GM18502 (cell line): ENCODE measurements around the gene MXRA8.
A peak's percentile ranks its signal among the peaks of the same experiment; 100 is the strongest.
"Not testable (repeated sequence)": the region's sequence is repeated elsewhere in the genome, so short reads cannot be mapped to it uniquely, and the experiment has no call there.

ENCODE experiments used
- ATAC-seq: cut with Tn5 transposase; IDR thresholded peaks from one replicate; pipeline ENCODE4 v1.9.1; 2021; ENCODE audit warnings: mild to moderate bottlenecking; ENCODE audit not compliant: unreplicated experiment, poor library complexity

MXRA8 gene

DNA sequence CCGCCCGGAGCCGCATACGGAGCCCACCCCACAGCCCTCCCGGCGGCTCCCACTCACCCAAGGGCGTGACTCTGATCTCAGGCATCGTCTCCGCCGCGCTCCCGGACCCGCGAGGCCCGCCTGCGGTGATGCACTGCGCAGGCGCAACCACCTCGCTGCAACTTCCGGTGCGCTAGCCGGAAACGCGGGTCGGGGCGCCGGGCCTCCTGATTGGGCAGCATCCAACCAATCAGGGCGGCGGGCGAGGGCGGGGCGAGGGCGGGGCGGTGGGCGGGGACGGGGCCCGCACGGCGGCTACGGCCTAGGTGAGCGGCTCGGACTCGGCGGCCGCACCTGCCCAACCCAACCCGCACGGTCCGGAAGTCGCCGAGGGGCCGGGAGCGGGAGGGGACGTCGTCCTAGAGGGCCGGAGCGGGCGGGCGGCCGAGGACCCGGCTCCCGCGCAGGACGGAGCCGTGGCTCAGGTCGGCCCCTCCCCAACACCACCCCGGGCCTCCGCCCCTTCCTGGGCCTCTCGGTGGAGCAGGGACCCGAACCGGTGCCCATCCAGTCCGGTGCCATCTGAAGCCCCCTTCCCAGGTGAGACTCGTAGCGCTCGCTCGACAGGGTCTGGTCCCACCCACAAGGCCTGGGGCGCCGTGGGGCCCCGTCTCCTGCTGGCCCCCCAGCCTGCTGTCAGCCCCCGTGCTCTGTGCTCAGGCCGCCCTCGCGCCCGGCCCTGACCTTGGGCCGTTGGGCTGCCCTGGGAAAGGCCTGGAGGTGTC lies 33.6 kb downstream of the MXRA8 start, which contains the start of the genes CPTP and INTS11:
TSS of gene CPTP (plus strand) at position 279 of the 764 bp plus-strand sequence. CDS start 2,109 bp downstream, outside the sequence.
TSS of gene INTS11 (minus strand) at position 137 of the 764 bp plus-strand sequence. CDS start at position 85, 52 bp downstream.
- peak; percentile 70 for ATAC-seq

DNA sequence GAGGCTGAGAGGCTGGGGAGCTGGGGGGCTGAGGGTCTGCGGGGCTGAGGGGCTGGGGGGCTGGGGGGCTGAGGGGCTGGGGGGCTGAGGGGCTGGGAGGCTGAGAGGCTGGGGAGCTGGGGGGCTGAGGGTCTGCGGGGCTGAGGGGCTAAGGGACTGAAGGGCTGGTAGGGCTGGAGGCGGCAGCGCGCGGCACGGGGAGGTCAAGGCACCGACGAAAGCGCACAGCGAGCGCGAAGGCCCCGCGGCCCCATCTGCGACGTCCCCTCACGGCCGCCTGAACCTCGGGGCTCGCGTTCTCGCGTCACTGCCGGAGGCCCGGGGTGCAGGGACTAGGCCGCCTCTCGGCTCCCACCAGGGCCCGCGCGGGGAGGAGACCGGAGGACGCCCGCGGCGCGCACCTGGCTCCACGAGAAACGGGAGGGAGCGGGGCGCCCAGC lies 34.3 kb downstream of the MXRA8 start:
- peak; percentile 35 for ATAC-seq

DNA sequence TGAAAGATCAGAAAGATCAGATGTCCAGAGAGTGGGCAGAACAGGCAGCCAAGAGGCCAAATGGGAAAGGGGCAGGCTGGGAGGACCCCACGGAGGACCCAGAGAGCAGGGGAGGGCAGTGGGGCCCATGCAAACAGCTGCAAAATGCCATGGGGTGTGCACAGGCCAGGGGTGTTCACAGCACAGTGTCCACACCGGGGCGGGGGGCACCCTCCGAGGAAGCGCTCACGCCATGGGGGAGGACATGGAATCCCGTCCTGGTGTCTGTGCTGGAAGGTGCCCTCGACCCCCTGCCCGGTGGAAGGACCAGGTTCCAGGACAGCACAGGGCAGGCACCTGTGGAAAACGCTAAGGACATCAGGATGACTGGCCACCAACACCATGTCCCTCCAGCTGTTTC lies 35.4 kb downstream of the MXRA8 start:
- no peak for ATAC-seq

DNA sequence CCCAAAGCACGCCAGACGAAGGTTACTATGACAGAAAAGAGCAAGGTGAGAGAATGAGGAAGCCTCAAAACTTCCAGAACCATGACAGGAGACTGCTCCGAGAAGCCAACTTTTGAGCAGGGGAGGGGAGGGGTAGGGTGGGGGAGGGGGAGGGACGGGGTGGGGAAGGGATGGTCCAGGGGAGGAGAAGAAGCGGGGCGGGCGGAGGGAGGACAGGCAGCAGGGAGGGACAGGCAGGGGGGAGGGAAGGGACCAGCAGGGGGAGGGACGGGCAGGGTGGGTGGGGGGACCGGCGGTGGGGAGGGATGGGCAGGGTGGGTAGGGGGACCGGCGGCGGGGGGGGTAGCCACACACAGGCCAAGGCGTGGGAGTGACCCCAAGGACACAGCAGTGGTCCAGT lies 35.9 kb downstream of the MXRA8 start:
- ATAC-seq, result no peak

DNA sequence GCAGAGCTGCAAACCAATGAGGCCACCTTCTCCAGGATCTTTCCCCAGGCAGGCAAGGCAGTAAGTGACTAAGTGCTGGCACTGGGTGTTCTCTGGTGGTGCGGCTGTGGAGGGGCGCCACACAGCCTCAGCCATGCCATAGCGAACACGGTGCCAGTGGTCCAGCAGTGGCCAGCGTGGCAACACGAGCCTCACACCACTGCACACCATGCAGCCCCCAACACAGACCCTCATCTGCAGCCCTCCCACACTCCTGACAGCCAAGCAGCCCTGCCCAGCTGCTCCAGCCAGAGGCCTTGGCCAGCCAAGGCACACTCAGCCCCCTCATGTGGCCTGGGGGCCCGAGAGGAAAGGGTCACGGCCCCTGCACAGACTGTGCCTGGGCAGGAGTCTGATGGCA lies 36.9 kb downstream of the MXRA8 start:
- no peak for ATAC-seq

DNA sequence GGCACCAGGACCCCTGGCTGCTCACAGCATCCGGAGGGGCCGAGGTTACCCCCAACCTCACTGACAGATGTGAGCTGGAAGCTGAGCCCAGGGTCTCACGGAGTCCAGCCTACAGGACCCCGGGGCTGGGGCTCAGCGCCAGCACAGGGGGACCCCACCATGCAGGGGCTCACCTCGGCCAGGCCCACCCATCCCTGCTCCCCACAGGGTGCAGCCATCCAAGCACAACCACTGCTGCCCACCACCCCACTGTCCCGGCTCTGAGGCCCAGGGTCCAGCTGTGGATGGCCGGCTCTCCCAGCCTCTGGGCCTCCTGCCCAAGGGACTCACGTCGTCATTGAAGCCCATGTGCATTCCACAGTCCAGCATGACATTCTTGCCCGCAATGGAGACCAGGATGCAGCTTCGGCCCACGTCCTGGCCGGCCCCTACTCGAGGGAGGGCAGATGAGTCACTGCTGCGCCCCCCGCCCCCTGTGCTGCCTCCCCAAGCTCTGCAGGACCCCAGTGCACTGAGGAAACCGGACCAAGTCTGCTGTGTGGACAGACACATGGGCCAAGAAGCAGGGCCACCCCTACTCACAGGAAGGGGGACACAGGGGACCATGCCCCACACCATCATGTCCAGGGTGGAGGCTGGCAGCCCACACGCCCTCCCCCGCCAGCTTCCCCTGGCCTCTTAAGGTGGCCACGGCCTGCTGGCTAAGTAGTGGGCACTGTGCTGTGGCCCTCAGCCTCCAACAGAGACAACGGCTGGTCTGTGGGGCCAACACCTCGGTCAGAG lies 37.5 kb downstream of the MXRA8 start:
- ATAC-seq, result no peak

- ATAC-seq, result no peak
These were observed 38.8 kb downstream of the MXRA8 start for GRCh38 chr1:1319646-1319941.

GRCh38 chr1:1318777-1319645 lies 39.3 kb downstream of the MXRA8 start:
- no peak for ATAC-seq

DNA sequence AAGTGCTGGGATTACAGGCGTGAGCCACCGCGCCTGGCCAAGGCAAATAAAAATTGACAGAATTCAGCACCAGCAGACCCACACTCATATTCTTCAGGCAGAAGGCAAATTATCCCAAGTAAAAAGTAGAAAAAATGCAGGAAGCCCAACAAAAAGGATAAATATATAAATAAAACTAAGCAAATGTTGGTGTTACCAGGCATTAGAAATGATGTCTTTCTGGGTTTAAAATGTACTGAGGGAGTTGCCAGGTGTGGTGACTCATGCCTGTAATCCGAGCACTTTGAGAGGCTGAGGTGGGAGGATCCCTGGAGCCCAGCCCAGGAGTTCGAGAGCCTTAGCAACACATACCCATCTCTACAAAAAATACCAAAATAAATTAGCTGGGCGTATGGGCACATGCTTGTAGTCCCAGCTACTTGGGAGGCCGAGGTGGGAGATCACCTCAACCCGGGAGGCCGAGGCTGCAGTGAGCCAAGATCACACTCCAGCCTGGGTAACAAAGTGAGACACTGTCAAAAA lies 40.2 kb downstream of the MXRA8 start:
- no peak for ATAC-seq

DNA sequence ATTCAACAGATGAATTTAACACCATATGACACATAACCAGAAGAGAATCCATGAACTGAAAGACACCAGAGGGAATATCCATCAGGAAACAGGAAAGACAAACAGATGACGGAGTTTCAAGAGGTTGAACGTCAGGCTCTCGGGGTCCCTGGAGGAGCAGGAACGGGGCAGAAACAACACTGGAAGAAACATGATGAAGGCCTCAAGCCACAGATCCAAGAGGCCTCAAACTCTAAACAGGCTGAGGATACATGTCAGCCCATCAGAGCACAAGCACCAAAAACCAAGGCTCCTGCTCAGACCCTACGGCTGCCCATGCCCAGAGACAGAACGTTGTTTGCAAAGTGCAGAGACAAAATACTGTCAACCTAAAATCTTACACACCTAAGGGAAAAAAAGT lies 40.9 kb downstream of the MXRA8 start:
- no peak for ATAC-seq

GRCh38 chr1:1316199-1316598 lies 42.2 kb downstream of the MXRA8 start:
- not testable (repeated sequence) for ATAC-seq

DNA sequence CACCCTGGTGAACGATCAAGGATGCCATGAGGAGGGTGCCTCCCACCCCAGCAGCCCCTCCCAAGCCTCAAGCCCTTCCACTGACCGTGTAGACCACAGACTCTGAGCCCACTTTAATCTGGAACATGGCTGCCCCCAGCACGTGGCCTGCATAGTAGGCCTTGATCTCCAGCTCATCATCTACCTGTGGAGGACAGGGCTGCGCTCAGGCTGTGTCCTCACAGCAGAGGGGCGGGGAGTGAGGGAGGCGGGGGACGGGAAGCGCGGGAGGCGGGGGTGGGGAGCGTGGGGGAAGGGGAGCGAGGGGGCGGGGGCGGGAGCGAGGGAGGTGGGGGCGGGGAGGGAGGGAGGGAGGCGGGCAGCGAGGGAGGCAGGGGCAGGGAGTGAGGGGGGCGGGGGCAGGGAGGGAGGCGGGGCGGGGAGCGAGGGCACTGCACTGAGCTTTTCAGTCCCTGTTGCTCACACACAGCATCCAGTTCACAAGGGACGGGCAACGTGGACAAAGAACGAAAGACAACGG lies 42.9 kb downstream of the MXRA8 start:
- no peak for ATAC-seq

DNA sequence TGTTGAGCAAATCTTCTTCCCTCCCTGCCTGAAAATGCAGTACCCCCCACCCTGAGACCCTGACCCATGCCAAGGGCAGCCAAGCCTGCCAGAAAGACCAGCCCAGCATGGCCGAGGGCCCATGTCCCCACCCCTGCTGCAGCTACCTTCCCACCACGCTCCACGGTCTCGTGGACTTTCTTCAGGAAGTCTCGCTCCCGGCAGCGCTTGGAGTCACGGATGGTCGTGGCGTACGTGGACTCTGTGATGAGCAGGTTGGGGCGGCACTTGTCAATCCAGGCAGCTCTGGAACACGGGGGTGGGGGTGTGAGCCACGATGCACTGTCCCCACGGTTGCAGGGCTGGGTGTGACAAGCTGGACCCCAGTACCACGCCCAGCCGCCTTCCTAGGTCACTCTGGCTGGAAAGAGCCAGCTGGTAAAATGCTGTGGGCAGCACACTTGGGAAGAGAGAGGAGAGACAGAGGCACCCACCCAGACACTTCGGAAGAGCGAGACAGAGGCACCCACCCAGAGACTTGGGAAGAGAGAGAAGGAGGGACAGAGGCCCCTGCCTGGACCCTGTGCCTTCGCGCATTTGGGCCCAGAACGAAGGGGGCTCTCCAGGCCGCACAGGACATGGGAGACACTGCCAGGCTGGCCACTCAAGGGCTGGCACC lies 43.5 kb downstream of the MXRA8 start:
- ATAC-seq, result no peak

GRCh38 chr1:1314237-1314586 lies 44.1 kb downstream of the MXRA8 start:
- ATAC-seq, result no peak

GRCh38 chr1:1313500-1314236 lies 44.7 kb downstream of the MXRA8 start:
- no peak for ATAC-seq

- no peak for ATAC-seq
These were observed 45.7 kb downstream of the MXRA8 start for GRCh38 chr1:1312450-1313314.

GRCh38 chr1:1311107-1312104 lies 46.9 kb downstream of the MXRA8 start:
- ATAC-seq, result no peak
